GM12864 (cell line): ENCODE data around the gene CLDN19.

Experiments used
- DNase-seq: peaks from one replicate; pipeline ENCODE4 v3.0.0-alpha.2; 2011; ENCODE audit warnings: low read depth
- H3K4me3 ChIP-seq: 2 replicates; pipeline ENCODE4 v1.5.1; 2011; ENCODE audit warnings: mild to moderate bottlenecking, low read depth, low read length, control low read depth
- CTCF ChIP-seq: IDR thresholded peaks from 2 replicates; pipeline ENCODE4 v1.5.1; 2011; ENCODE audit warnings: low read depth, mild to moderate bottlenecking, moderate library complexity, low read length, control low read depth, inconsistent platforms; ENCODE audit errors: missing control alignments

Gene CLDN19

GRCh38 chr1:42738678-42739226 is 1.3 kb downstream of the CLDN19 start:
- TF ChIP-seq CTCF: no peak
- H3K4me3 ChIP-seq: no peak overlapping the region
- DNase-seq: no peak

- no peak overlapping the region for H3K4me3 ChIP-seq
- DNase-seq: no peak
- TF ChIP-seq CTCF: no peak
Observed at GRCh38 chr1:42737986-42738677, 1.9 kb downstream of the CLDN19 start.

GRCh38 chr1:42737257-42737656 is 2.8 kb downstream of the CLDN19 start:
- TF ChIP-seq CTCF: peak; percentile 11

GRCh38 chr1:42736571-42737200 is 3.4 kb downstream of the CLDN19 start:
- no peak for DNase-seq
- H3K4me3 ChIP-seq: no peak overlapping the region
- TF ChIP-seq CTCF: no peak

More at GRCh38 chr1:42737257-42737656, 2.8 kb downstream of the CLDN19 start:
- peak; percentile 4 for DNase-seq
- H3K4me3 ChIP-seq: no peak overlapping the region

- TF ChIP-seq CTCF: peak; percentile 29
- no peak overlapping the region for H3K4me3 ChIP-seq
- no peak for DNase-seq
Observed at GRCh38 chr1:42736152-42736551, 3.9 kb downstream of the CLDN19 start.

GRCh38 chr1:42735477-42736105 is 4.4 kb downstream of the CLDN19 start:
- H3K4me3 ChIP-seq: no peak overlapping the region
- no peak for TF ChIP-seq CTCF
- DNase-seq: no peak
